CD14-positive monocyte (primary cell): ENCODE measurements around the gene KLHDC7B. TPM values are rescaled to one million over a fixed set of nuclear protein-coding genes. Genes with fewer than 3 reads are reported as not detected.

Source experiments
- DNase-seq, 3 donors: peaks; one replicate each; pipeline ENCODE4 v3.0.0-alpha.2; 2011 to 2022
- H2AFZ ChIP-seq: 2 replicates; pipeline ENCODE4 v1.6.0; 2012; ENCODE audit warnings: mild to moderate bottlenecking, low read depth, low read length, inconsistent platforms; ENCODE audit not compliant: insufficient read depth, poor library complexity, severe bottlenecking
- H3K27ac ChIP-seq, 2 donors: 1 replicate in 1 of 2; 2 replicates in 1 of 2; pipeline ENCODE4 v1.5.1; 2012 to 2013; ENCODE audit warnings: low read length in 2 of 2, control low read depth in 1 of 2, inconsistent platforms in 1 of 2, low read depth in 1 of 2, mild to moderate bottlenecking in 1 of 2
- H3K27me3 ChIP-seq, 2 donors: one replicate each; pipeline versions ENCODE4 v1.6.0 to v1.6.1; 2011 to 2013; ENCODE audit warnings: low read length in 2 of 2; ENCODE audit not compliant: control insufficient read depth in 2 of 2, insufficient read depth in 2 of 2
- H3K36me3 ChIP-seq, 2 donors: replicated peaks in 1 of 2; 1 replicate in 1 of 2; 2 replicates in 1 of 2; pipeline versions ENCODE4 v1.5.1 to v1.6.1; 2012 to 2013; ENCODE audit warnings: low read length in 2 of 2, control low read depth in 1 of 2, inconsistent platforms in 1 of 2, mild to moderate bottlenecking in 1 of 2; ENCODE audit not compliant: insufficient read depth in 2 of 2, control insufficient read depth in 1 of 2
- H3K4me1 ChIP-seq, 2 donors: 1 replicate in 1 of 2; 2 replicates in 1 of 2; pipeline versions ENCODE4 v1.5.1 to v1.6.1; 2012 to 2013; ENCODE audit warnings: low read length in 2 of 2, control low read depth in 1 of 2, inconsistent platforms in 1 of 2, mild to moderate bottlenecking in 1 of 2, moderate library complexity in 1 of 2; ENCODE audit not compliant: insufficient read depth in 2 of 2, control insufficient read depth in 1 of 2
- H3K4me2 ChIP-seq: replicated peaks from 2 replicates; pipeline ENCODE3; 2012; ENCODE audit warnings: low read length, moderate library complexity, mild to moderate bottlenecking; ENCODE audit not compliant: poor library complexity, severe bottlenecking; ENCODE audit errors: extremely low read depth
- H3K4me3 ChIP-seq, 3 experiments: fragments of 200-600 bp in 1 of 3; sonication (generic) in 1 of 3; replicated peaks in 1 of 3; 1 replicate in 2 of 3; 2 replicates in 1 of 3; pipeline ENCODE4 v1.5.1; 2011 to 2013; ENCODE audit warnings: low read length in 3 of 3, mild to moderate bottlenecking in 3 of 3, control low read depth in 2 of 3, low read depth in 2 of 3, inconsistent platforms in 1 of 3, moderate library complexity in 1 of 3
- H3K79me2 ChIP-seq: 2 replicates; pipeline ENCODE4 v1.6.0; 2012; ENCODE audit warnings: mild to moderate bottlenecking, control low read depth, inconsistent platforms, low read length, moderate library complexity; ENCODE audit not compliant: insufficient read depth
- H3K9ac ChIP-seq: 2 replicates; pipeline ENCODE4 v1.6.0; 2017; ENCODE audit warnings: low read length, mild to moderate bottlenecking; ENCODE audit not compliant: insufficient read depth, poor library complexity, severe bottlenecking
- H3K9me3 ChIP-seq, 2 donors: replicated peaks in 1 of 2; 1 replicate in 1 of 2; 2 replicates in 1 of 2; pipeline versions ENCODE4 v1.5.1 to v1.6.1; 2012 to 2013; ENCODE audit warnings: low read length in 2 of 2, control low read depth in 1 of 2; ENCODE audit not compliant: control insufficient read depth in 1 of 2, insufficient read depth in 1 of 2
- H4K20me1 ChIP-seq: 2 replicates; pipeline ENCODE4 v1.6.0; 2012; ENCODE audit warnings: mild to moderate bottlenecking, low read length, control low read depth, moderate library complexity; ENCODE audit not compliant: insufficient read depth
- H3K27ac Mint-ChIP-seq, 7 donors: one replicate each; pipeline ENCODE4 v1.8.0; 2020; ENCODE audit warnings: mild to moderate bottlenecking in 7 of 7, mixed read lengths in 7 of 7, moderate library complexity in 6 of 7, inconsistent platforms in 2 of 7
- H3K27me3 Mint-ChIP-seq, 3 donors: one replicate each; pipeline ENCODE4 v1.8.0; 2021 to 2022; ENCODE audit warnings: low read depth in 3 of 3, mild to moderate bottlenecking in 3 of 3, mixed read lengths in 3 of 3, moderate library complexity in 3 of 3, inconsistent platforms in 1 of 3
- H3K36me3 Mint-ChIP-seq, 2 donors: one replicate each; pipeline ENCODE4 v1.8.0; 2020; ENCODE audit warnings: mixed read lengths in 2 of 2, inconsistent platforms in 1 of 2, mild to moderate bottlenecking in 1 of 2
- H3K4me1 Mint-ChIP-seq: one replicate; pipeline ENCODE4 v1.8.0; 2020; ENCODE audit warnings: mild to moderate bottlenecking, mixed read lengths
- H3K4me3 Mint-ChIP-seq, 2 donors: one replicate each; pipeline ENCODE4 v1.8.0; 2020; ENCODE audit warnings: mild to moderate bottlenecking in 2 of 2, mixed read lengths in 2 of 2, moderate library complexity in 1 of 2
- H3K9me3 Mint-ChIP-seq, 7 donors: one replicate each; pipeline ENCODE4 v1.8.0; 2020 to 2022; ENCODE audit warnings: mixed read lengths in 7 of 7, mild to moderate bottlenecking in 6 of 7, moderate library complexity in 6 of 7, inconsistent platforms in 2 of 7
- WGBS: methylation state at CpG from one replicate; pipeline ENCODE4 v1.1.5; 2013; ENCODE audit warnings: missing lambda C conversion rate; ENCODE audit not compliant: insufficient coverage; 5-methylcytosine and 5-hydroxymethylcytosine counted together
- intact Hi-C, 2 donors: fragments of 100-400 bp; cut with micrococcal nuclease; formaldehyde crosslinking; loops; one replicate each; pipeline versions ENCODE4 v1.15.0 to v1.15.1; 2023
- polyA plus RNA-seq, 3 donors: library from polyadenylated mRNA; depleted of rRNA in 1 of 3; unstranded in 2 of 3; stranded (reverse) in 1 of 3; fragments of 300-500 nt in 2 of 3; fragments of >200 nt in 1 of 3; fragmentation: Illumina TruSeq in 2 of 3; gene quantifications; 1 replicate in 2 of 3; 2 replicates in 1 of 3; pipeline ENCODE4 v1.2.3, GENCODE V29; 2012 to 2021
- TF ChIP-seq, protein P1 (sequence below): fragments of 200-600 bp; IDR thresholded peaks from one replicate; pipeline ENCODE4 v1.8.0; 2022; ENCODE audit warnings: antibody characterized with exemption, mild to moderate bottlenecking

Gene KLHDC7B
- polyA plus RNA-seq, 3 donors = 0.88 to 4.3 (median 1.4) TPM

GRCh38 chr22:50546326-50547262 is 895 bp downstream of the KLHDC7B start:
- Histone ChIP-seq H3K4me1 (peaks cover 65 to 87% of the 10 kb centered on the region in 2 donors), H3K79me2 (peaks cover 16% of the 10 kb centered on the region), H2AFZ (no peak overlapping the region), H4K20me1 (no peaks in the 10 kb centered on the region), H3K27ac (no peak overlapping the region), H3K27me3 (no peaks in the 10 kb centered on the region), H3K36me3 (no peaks in the 10 kb centered on the region), H3K9me3 (no peaks in the 10 kb centered on the region), H3K9ac (peak overlapping the region; percentile 21), H3K4me2 (peak overlapping the region; percentile 88), H3K4me3 (peak overlapping the region in 1 of 3 experiments; percentile 52)
- no peak overlapping the region for H3K27ac Mint-ChIP-seq
- no peak for DNase-seq
- peaks cover 3 to 24% (median 5%) of the 10 kb centered on the region in 3 donors for H3K27me3 Mint-ChIP-seq
- peaks cover 5 to 6% of the 10 kb centered on the region in 2 donors for H3K36me3 Mint-ChIP-seq
- peaks cover 53% of the 10 kb centered on the region for H3K4me1 Mint-ChIP-seq
- H3K9me3 Mint-ChIP-seq = peaks cover 0 to 6% (median 0%) of the 10 kb centered on the region in 7 donors
- peak overlapping the region in 1 of 2 donors; percentile 67 for H3K4me3 Mint-ChIP-seq
- intact Hi-C loops = loop anchor here in 1 of 2 donors (5.0 kb wide), 1 partner anchor 36 kb away; the partner anchor contains the start of gene CHKB
- WGBS = 79% methylated on average over 77 of the region's 78 CpGs
- TF ChIP-seq, protein P1, sequence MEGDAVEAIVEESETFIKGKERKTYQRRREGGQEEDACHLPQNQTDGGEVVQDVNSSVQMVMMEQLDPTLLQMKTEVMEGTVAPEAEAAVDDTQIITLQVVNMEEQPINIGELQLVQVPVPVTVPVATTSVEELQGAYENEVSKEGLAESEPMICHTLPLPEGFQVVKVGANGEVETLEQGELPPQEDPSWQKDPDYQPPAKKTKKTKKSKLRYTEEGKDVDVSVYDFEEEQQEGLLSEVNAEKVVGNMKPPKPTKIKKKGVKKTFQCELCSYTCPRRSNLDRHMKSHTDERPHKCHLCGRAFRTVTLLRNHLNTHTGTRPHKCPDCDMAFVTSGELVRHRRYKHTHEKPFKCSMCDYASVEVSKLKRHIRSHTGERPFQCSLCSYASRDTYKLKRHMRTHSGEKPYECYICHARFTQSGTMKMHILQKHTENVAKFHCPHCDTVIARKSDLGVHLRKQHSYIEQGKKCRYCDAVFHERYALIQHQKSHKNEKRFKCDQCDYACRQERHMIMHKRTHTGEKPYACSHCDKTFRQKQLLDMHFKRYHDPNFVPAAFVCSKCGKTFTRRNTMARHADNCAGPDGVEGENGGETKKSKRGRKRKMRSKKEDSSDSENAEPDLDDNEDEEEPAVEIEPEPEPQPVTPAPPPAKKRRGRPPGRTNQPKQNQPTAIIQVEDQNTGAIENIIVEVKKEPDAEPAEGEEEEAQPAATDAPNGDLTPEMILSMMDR = no peak

DNA sequence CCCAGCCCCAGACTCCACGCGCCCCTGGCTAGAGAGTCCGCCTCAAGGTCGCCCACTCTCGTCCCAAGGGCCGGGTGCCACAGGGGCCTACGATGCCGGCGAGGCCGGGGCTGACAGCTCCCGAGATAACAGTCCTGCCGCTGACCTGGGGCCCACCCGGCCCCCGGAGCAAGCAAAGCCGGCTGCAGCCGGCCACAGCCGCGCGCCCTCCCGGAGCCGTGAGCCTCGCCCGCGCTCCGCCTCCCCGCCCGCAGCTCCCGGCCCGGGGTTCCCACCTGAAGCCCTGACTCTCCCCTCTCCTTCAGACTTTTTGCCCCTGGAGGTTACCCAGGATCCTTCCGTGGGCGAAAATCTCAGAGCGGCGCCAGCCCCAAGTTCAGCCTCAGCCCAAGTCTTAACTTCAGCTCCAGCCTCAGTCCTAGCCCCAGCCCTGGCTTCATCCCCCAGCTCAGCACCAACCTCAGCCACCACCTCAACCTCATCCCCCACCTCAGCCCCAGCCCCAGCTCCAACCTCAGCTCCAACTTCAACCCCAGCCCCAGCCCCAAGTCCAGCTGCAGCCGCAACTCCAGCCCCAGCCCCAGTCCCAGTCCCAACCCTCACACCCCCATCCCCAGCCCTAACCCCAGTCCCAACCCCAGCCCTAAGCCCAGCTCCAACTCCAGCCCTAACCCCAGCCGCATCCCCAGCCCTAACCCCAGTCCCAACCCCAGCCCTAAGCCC is 1.7 kb downstream of the KLHDC7B start:
- peak overlapping the region; percentile 88 for H3K4me2 ChIP-seq
- WGBS = 66% methylated on average over 33 of the region's 35 CpGs
- intact Hi-C loops = loop anchor here in 1 of 2 donors (5.0 kb wide), 1 partner anchor 35 kb away; the partner anchor contains the start of gene CHKB

More for the DNA sequence above, 1.7 kb downstream of the KLHDC7B start:
- TF ChIP-seq, protein P1 = no peak
- H3K36me3 Mint-ChIP-seq = peaks cover 5 to 6% of the 10 kb centered on the region in 2 donors
- H3K27me3 Mint-ChIP-seq = peaks cover 3 to 24% (median 5%) of the 10 kb centered on the region in 3 donors
- Histone ChIP-seq H3K27me3 (no peaks in the 10 kb centered on the region), H3K9me3 (no peaks in the 10 kb centered on the region), H4K20me1 (no peaks in the 10 kb centered on the region), H3K4me3 (peak overlapping the region in 1 of 3 experiments; percentile 52), H3K79me2 (peaks cover 16% of the 10 kb centered on the region), H3K27ac (no peak overlapping the region), H2AFZ (peak overlapping the region; percentile 53), H3K36me3 (no peaks in the 10 kb centered on the region), H3K4me1 (peaks cover 56 to 79% of the 10 kb centered on the region in 2 donors), H3K9ac (peak overlapping the region; percentile 21)
- peak overlapping the region in 1 of 7 donors; percentile 42 for H3K27ac Mint-ChIP-seq
- H3K9me3 Mint-ChIP-seq = peaks cover 0 to 6% (median 0%) of the 10 kb centered on the region in 7 donors
- H3K4me1 Mint-ChIP-seq = peaks cover 46% of the 10 kb centered on the region
- DNase-seq = no peak
- peak overlapping the region; percentile 58 to 85 for H3K4me3 Mint-ChIP-seq
